ENCODE measurements around the gene CHERP. TPM values are rescaled to one million over a fixed set of nuclear protein-coding genes. Genes with fewer than 3 reads are reported as not detected.
"Not testable (repeated sequence)": the region's sequence is repeated elsewhere in the genome, so short reads cannot be mapped to it uniquely, and the experiment has no call there.

The CHERP gene
- total RNA-seq, 2 experiments from 2014 or later = 57.9 to 62.2 TPM

DNA sequence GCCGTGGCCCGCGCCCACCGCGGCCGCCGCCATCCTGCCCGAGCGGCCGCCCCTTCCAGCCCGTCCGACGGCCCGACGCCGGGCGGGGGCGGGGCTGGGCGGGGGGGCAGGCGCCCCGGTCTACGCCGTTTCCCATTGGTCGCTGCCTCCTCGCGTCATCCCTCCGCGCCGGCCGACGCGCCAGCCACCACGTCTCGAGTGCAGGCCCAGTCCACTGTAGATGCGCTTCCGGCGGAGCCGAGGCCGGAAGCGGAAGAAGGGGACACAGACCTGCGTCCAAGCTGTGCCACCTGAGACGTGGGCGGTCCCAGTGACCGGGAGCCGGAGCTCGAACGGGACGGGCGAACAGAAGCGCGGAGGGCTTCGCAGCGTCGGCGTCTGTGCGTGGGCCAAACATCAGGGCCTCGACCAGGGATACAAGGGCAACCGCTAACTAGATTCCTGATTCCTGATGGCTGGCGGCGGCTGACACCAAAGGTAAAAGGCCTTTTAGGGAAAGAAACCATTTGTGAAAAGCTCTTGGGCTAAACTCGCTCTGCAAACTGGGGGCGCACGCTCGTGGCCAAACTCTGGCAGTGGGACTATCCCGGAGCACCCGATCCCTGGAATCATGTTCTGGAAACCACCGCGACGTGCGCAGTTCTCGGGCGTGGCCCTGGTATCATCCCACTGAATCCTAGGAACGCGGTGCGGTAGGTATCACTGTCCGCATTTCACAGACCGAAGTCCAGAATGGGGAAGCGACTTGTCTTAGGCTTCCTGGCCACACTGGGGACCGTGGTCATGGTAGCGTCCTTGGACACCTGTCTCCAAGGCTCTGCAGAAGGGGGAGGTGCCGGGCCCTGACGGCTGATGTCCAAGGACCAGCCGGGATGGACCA lies 30.3 kb upstream of the CHERP start, which contains the start of gene SLC35E1:
TSS of gene SLC35E1 (minus strand) at position 84 of the 880 bp plus-strand sequence. CDS start at position 33, 51 bp downstream.
- Mint-ChIP-seq H3K27me3 (no peaks in the 10 kb centered on the region), H3K4me1 (peaks cover 65% of the 10 kb centered on the region), H3K36me3 (ENCODE audit: low read depth) (peaks cover 51% of the 10 kb centered on the region), H3K9me3 (no peaks in the 10 kb centered on the region), H3K27ac (peak within 1 kb of the TSS; percentile 98), H3K4me3 (peak within 1 kb of the TSS; percentile 96)
- CTCF ChIA-PET = interaction anchor here (0.5 to 1.7 kb wide), 2 partner anchors 11 to 736 kb away, joined by 3 to 7 read pairs; no protein-coding TSS in a partner anchor
- POLR2A ChIA-PET = interaction anchor here (1.7 kb wide), 1 partner anchor 12 kb away, joined by 6 read pairs; no protein-coding TSS in a partner anchor
- peak; percentile 93 for DNase-seq

GRCh38 chr19:16571822-16572331 lies 29.6 kb upstream of the CHERP start:
- H3K4me3 Mint-ChIP-seq = peak overlapping the region; percentile 84
- peaks cover 69% of the 10 kb centered on the region for H3K4me1 Mint-ChIP-seq
- H3K36me3 Mint-ChIP-seq (ENCODE audit: low read depth) = peaks cover 52% of the 10 kb centered on the region
- DNase-seq = peak; percentile 51
- ChIA-PET CTCF (interaction anchor here (1.7 kb wide), 1 partner anchor 10 kb away, joined by 7 read pairs; no protein-coding TSS in a partner anchor), POLR2A (no interaction called here)
- H3K9me3 Mint-ChIP-seq = no peaks in the 10 kb centered on the region
- H3K27me3 Mint-ChIP-seq = no peaks in the 10 kb centered on the region
- peak overlapping the region; percentile 88 for H3K27ac Mint-ChIP-seq

DNA sequence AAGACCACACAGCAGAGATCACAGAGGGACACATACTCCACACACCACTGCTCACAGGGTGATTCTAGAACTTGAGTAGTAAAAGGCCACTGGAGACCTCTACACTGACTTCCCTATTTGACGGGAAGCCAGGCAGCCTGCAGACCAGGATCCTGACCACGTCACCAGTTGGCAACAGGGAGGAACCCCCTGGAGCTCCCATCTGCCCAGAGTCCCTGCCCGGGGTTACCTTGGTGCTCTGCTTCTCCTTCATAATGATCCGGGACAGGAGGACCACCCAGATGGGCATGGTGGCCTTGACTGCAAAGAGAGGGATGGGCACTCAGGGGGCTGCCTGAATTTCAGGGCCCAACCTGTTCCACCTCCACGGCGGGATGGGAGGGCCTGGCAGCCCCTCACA lies 29.0 kb upstream of the CHERP start:
- peak overlapping the region; percentile 84 for H3K4me3 Mint-ChIP-seq

GRCh38 chr19:16569609-16570320 lies 27.5 kb upstream of the CHERP start:
- CTCF ChIA-PET = interaction anchor here (1.5 kb wide), 1 partner anchor 17 kb away, joined by 4 read pairs; no protein-coding TSS in a partner anchor
- no peak for DNase-seq
- H3K9me3 Mint-ChIP-seq = no peaks in the 10 kb centered on the region
- peaks cover 59% of the 10 kb centered on the region for H3K36me3 Mint-ChIP-seq (ENCODE audit: low read depth)
- no peaks in the 10 kb centered on the region for H3K27me3 Mint-ChIP-seq
- H3K27ac Mint-ChIP-seq = peak overlapping the region; percentile 73
- H3K4me1 Mint-ChIP-seq = peaks cover 74% of the 10 kb centered on the region
- H3K4me3 Mint-ChIP-seq = no peak overlapping the region
- POLR2A ChIA-PET = no interaction called here

More for the DNA sequence above, 29.0 kb upstream of the CHERP start:
- ChIA-PET POLR2A (no interaction called here), CTCF (no interaction called here)
- Mint-ChIP-seq H3K36me3 (ENCODE audit: low read depth) (peaks cover 56% of the 10 kb centered on the region), H3K4me1 (peaks cover 75% of the 10 kb centered on the region), H3K27ac (peak overlapping the region; percentile 88), H3K27me3 (no peaks in the 10 kb centered on the region), H3K9me3 (no peaks in the 10 kb centered on the region)
- DNase-seq = no peak

DNA sequence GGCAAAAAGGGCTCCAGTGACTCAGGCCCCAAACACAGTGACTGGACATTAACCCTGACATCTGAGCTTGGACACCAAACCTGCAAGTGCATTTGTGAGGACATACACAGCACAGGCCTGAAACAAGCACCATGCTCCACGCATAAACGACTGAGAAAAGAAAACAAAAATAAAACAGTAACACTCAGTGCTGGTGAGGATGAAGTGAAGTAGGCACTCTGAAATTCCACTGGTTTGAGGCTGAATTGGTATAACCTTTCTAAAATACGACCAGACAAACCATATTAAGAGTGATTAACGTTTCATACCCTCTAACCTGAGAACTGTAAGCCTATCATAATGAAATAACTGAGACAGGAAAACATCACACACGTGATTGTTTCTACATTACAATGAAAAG lies 24.5 kb upstream of the CHERP start:
- H3K36me3 Mint-ChIP-seq (ENCODE audit: low read depth) = peaks cover 60% of the 10 kb centered on the region
- H3K27ac Mint-ChIP-seq = peak overlapping the region; percentile 96
- peak overlapping the region; percentile 53 for H3K4me3 Mint-ChIP-seq
- POLR2A ChIA-PET = interaction anchor here (0.6 kb wide), 1 partner anchor 17 kb away, joined by 5 read pairs; no protein-coding TSS in a partner anchor
- H3K4me1 Mint-ChIP-seq = peaks cover 64% of the 10 kb centered on the region
- no peaks in the 10 kb centered on the region for H3K27me3 Mint-ChIP-seq
- no peaks in the 10 kb centered on the region for H3K9me3 Mint-ChIP-seq
- DNase-seq = no peak
- CTCF ChIA-PET = interaction anchor here (0.9 to 2.3 kb wide), 4 partner anchors 10 to 26 kb away, joined by 3 to 5 read pairs (median 5); no protein-coding TSS in a partner anchor

DNA sequence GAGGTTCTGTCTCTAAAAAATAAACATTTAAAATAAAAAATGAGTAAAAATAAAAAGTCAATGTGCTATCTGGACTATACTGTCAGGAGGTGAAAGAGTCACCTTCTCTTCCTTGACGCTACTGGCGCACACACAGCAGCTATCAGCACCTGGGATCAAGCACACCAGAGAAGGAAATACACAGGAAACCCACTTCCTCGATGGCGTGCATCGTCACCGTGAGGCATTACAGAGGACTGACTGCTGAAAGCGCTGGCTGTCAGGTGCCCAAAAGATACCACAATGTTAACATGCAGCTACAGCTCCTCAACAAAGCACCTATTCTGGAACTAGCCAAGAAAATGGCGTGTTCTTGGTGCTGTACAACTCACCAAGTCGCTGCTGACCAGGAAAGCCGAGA lies 23.9 kb upstream of the CHERP start:
- H3K4me3 Mint-ChIP-seq = peak overlapping the region; percentile 53
- H3K36me3 Mint-ChIP-seq (ENCODE audit: low read depth) = peaks cover 66% of the 10 kb centered on the region
- POLR2A ChIA-PET = interaction anchor here (0.6 kb wide), 1 partner anchor 18 kb away, joined by 5 read pairs; no protein-coding TSS in a partner anchor
- H3K27ac Mint-ChIP-seq = peak overlapping the region; percentile 96
- CTCF ChIA-PET = interaction anchor here (0.9 to 2.3 kb wide), 3 partner anchors 10 to 25 kb away, joined by 3 to 5 read pairs (median 5); no protein-coding TSS in a partner anchor
- H3K27me3 Mint-ChIP-seq = no peaks in the 10 kb centered on the region
- peak; percentile 93 for DNase-seq
- H3K9me3 Mint-ChIP-seq = no peaks in the 10 kb centered on the region
- H3K4me1 Mint-ChIP-seq = peaks cover 59% of the 10 kb centered on the region

DNA sequence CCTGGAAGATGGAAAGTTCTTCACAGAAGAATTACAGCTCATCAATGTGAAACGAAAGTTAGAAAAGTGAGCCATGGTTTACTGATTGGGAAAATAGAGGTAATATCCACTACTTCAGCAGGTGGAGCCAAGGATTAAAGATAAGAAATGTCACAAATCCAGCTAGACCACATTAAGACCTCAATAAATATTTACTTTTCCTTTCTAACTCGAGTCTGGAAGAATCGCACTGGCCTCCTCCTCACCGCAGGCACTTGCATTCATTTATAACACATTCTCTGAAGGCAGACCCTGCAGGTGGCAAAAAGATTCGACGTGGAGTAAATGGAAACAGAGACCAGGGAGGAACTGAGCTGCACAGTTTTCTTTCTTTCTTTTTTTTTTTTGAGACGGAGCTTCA lies 22.6 kb upstream of the CHERP start:
- H3K27me3 Mint-ChIP-seq = no peaks in the 10 kb centered on the region
- CTCF ChIA-PET = interaction anchor here (2.3 kb wide), 1 partner anchor 24 kb away, joined by 5 read pairs; no protein-coding TSS in a partner anchor
- peaks cover 49% of the 10 kb centered on the region for H3K4me1 Mint-ChIP-seq
- POLR2A ChIA-PET = interaction anchor here (0.7 kb wide), 1 partner anchor 77 kb away, joined by 4 read pairs; no protein-coding TSS in a partner anchor
- no peak for DNase-seq
- H3K27ac Mint-ChIP-seq = peak overlapping the region; percentile 58
- peak overlapping the region; percentile 7 for H3K4me3 Mint-ChIP-seq
- H3K9me3 Mint-ChIP-seq = no peaks in the 10 kb centered on the region
- H3K36me3 Mint-ChIP-seq (ENCODE audit: low read depth) = peaks cover 69% of the 10 kb centered on the region

GRCh38 chr19:16562608-16563025 lies 20.4 kb upstream of the CHERP start:
- Mint-ChIP-seq H3K9me3 (no peaks in the 10 kb centered on the region), H3K27ac (no peak overlapping the region), H3K4me1 (peaks cover 31% of the 10 kb centered on the region), H3K27me3 (no peaks in the 10 kb centered on the region), H3K4me3 (no peak overlapping the region), H3K36me3 (ENCODE audit: low read depth) (peaks cover 61% of the 10 kb centered on the region)
- DNase-seq = no peak
- CTCF ChIA-PET = interaction anchor here (0.7 to 1.6 kb wide), 3 partner anchors 14 to 24 kb away, joined by 3 to 4 read pairs (median 3); no protein-coding TSS in a partner anchor
- POLR2A ChIA-PET = no interaction called here

- ChIA-PET POLR2A (no interaction called here), CTCF (interaction anchor here (1.3 to 1.4 kb wide), 2 partner anchors 10 to 11 kb away, joined by 3 to 7 read pairs; partner anchors contain the start of gene SLC35E1)
- Mint-ChIP-seq H3K4me1 (peaks cover 21% of the 10 kb centered on the region), H3K27me3 (no peaks in the 10 kb centered on the region), H3K27ac (no peak overlapping the region), H3K4me3 (no peak overlapping the region), H3K9me3 (no peaks in the 10 kb centered on the region), H3K36me3 (ENCODE audit: low read depth) (peaks cover 56% of the 10 kb centered on the region)
- no peak for DNase-seq
Observed at GRCh38 chr19:16561382-16561781, 19.1 kb upstream of the CHERP start.

DNA sequence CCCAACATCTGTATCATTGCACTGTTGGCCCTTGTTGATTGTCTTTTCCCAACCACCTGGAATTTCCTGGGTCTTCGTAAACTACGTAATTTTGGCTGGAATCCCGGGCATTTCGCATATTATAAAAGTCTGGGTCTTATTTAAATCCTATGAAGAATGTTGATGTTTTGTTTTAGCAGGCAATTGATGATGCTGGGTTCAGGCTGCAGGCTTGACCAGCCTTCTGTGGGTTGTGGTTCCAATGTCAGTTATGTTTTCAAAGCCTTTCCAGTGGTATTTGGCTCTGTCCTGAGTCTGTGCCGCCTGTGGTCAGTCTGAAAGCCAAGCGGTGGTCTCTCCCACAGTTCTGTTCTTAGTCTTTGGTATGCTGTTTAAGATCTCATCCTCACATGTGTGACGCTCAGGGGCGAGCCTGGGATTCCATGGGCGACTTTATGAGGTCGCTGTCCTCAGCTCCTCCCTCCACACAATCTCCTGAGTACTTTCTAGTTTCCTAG lies 17.6 kb upstream of the CHERP start:
- Mint-ChIP-seq H3K27ac (no peak overlapping the region), H3K4me1 (peaks cover 19% of the 10 kb centered on the region), H3K4me3 (no peak overlapping the region), H3K36me3 (ENCODE audit: low read depth) (peaks cover 55% of the 10 kb centered on the region), H3K9me3 (no peaks in the 10 kb centered on the region), H3K27me3 (no peaks in the 10 kb centered on the region)
- no peak for DNase-seq
- ChIA-PET POLR2A (no interaction called here), CTCF (no interaction called here)

GRCh38 chr19:16554776-16555175 lies 12.5 kb upstream of the CHERP start:
- ChIA-PET CTCF (no interaction called here), POLR2A (no interaction called here)
- Mint-ChIP-seq H3K27me3 (no peaks in the 10 kb centered on the region), H3K27ac (no peak overlapping the region), H3K4me3 (no peak overlapping the region), H3K36me3 (ENCODE audit: low read depth) (peaks cover 40% of the 10 kb centered on the region), H3K9me3 (no peaks in the 10 kb centered on the region), H3K4me1 (peaks cover 17% of the 10 kb centered on the region)
- no peak for DNase-seq

- H3K27me3 Mint-ChIP-seq, POLR2A ChIA-PET, H3K9me3 Mint-ChIP-seq, DNase-seq, H3K27ac Mint-ChIP-seq, H3K4me3 Mint-ChIP-seq: not testable (repeated sequence)
- CTCF ChIA-PET = interaction anchor here (1.1 to 1.5 kb wide), 3 partner anchors 10 to 36 kb away, joined by 3 to 4 read pairs (median 3); no protein-coding TSS in a partner anchor
- peaks cover 27% of the 10 kb centered on the region for H3K36me3 Mint-ChIP-seq (ENCODE audit: low read depth)
- H3K4me1 Mint-ChIP-seq = peaks cover 21% of the 10 kb centered on the region
Observed at GRCh38 chr19:16551902-16552301, 9.7 kb upstream of the CHERP start.
